Kidney epithelial cell (primary cell): Measurements from ENCODE around the gene FLNB. TPM values are rescaled to one million over a fixed set of nuclear protein-coding genes. Genes with fewer than 3 reads are reported as not detected.

Experiments used
- DNase-seq: peaks from one replicate; pipeline ENCODE4 v3.0.0-alpha.2; 2010; ENCODE audit warnings: low read depth
- H3K27me3 ChIP-seq: 2 replicates; pipeline ENCODE4 v1.6.0; 2011; ENCODE audit warnings: low read length; ENCODE audit not compliant: control insufficient read depth, insufficient read depth
- H3K36me3 ChIP-seq: 2 replicates; pipeline ENCODE4 v1.5.1; 2011; ENCODE audit warnings: low read length; ENCODE audit not compliant: control insufficient read depth, insufficient read depth
- H3K4me3 ChIP-seq: 2 replicates; pipeline ENCODE4 v1.5.1; 2011; ENCODE audit warnings: low read depth, mild to moderate bottlenecking, control low read depth, low read length
- CTCF ChIP-seq: IDR thresholded peaks from 2 replicates; pipeline ENCODE4 v1.5.1; 2011; ENCODE audit warnings: mild to moderate bottlenecking, moderate library complexity, low read length, control low read depth, inconsistent platforms; ENCODE audit not compliant: insufficient read depth, poor library complexity, severe bottlenecking
- total RNA-seq: library from RNA; depleted of rRNA; stranded (reverse); fragments of >200 nt; gene quantifications from 2 replicates; pipeline ENCODE4 v1.2.3, GENCODE V29; 2015

The FLNB gene
- total RNA-seq, 1 donor from 2014 or later: 536 TPM

- Histone ChIP-seq H3K4me3 (no peak overlapping the region), H3K36me3 (peaks cover 6% of the 10 kb centered on the region), H3K27me3 (no peaks in the 10 kb centered on the region)
- no peak for DNase-seq
- TF ChIP-seq CTCF: no peak
Observed at GRCh38 chr3:58111513-58112184, 103.4 kb downstream of the FLNB start.

GRCh38 chr3:58112185-58112535 is 103.9 kb downstream of the FLNB start:
- H3K27me3 ChIP-seq: no peaks in the 10 kb centered on the region
- H3K4me3 ChIP-seq: no peak overlapping the region
- H3K36me3 ChIP-seq: peaks cover 6% of the 10 kb centered on the region
- no peak for DNase-seq
- TF ChIP-seq CTCF: no peak

- peaks cover 5% of the 10 kb centered on the region for H3K36me3 ChIP-seq
- H3K27me3 ChIP-seq: no peaks in the 10 kb centered on the region
- no peak for DNase-seq
- H3K4me3 ChIP-seq: no peak overlapping the region
- no peak for TF ChIP-seq CTCF
Observed at GRCh38 chr3:58115175-58115574, 107.0 kb downstream of the FLNB start.

GRCh38 chr3:58116161-58116955 is 108.1 kb downstream of the FLNB start:
- Histone ChIP-seq H3K36me3 (peaks cover 8% of the 10 kb centered on the region), H3K4me3 (no peak overlapping the region), H3K27me3 (no peaks in the 10 kb centered on the region)
- no peak for DNase-seq
- no peak for TF ChIP-seq CTCF

GRCh38 chr3:58116985-58117384 is 108.8 kb downstream of the FLNB start:
- Histone ChIP-seq H3K36me3 (peaks cover 7% of the 10 kb centered on the region), H3K27me3 (no peaks in the 10 kb centered on the region), H3K4me3 (no peak overlapping the region)
- no peak for DNase-seq
- TF ChIP-seq CTCF: no peak
